CD14-positive monocyte (primary cell): ENCODE data around the gene DNAJC6. TPM values are rescaled to one million over a fixed set of nuclear protein-coding genes. Genes with fewer than 3 reads are reported as not detected.
A peak's percentile ranks its signal among the peaks of the same experiment; 100 is the strongest.

ENCODE experiments used
- DNase-seq, 3 donors: peaks; one replicate each; pipeline ENCODE4 v3.0.0-alpha.2; 2011 to 2022
- H2AFZ ChIP-seq: 2 replicates; pipeline ENCODE4 v1.6.0; 2012; ENCODE audit warnings: mild to moderate bottlenecking, low read depth, low read length, inconsistent platforms; ENCODE audit not compliant: insufficient read depth, poor library complexity, severe bottlenecking
- H3K27ac ChIP-seq, 2 donors: 1 replicate in 1 of 2; 2 replicates in 1 of 2; pipeline ENCODE4 v1.5.1; 2012 to 2013; ENCODE audit warnings: low read length in 2 of 2, control low read depth in 1 of 2, inconsistent platforms in 1 of 2, low read depth in 1 of 2, mild to moderate bottlenecking in 1 of 2
- H3K27me3 ChIP-seq, 2 donors: one replicate each; pipeline versions ENCODE4 v1.6.0 to v1.6.1; 2011 to 2013; ENCODE audit warnings: low read length in 2 of 2; ENCODE audit not compliant: control insufficient read depth in 2 of 2, insufficient read depth in 2 of 2
- H3K36me3 ChIP-seq, 2 donors: replicated peaks in 1 of 2; 1 replicate in 1 of 2; 2 replicates in 1 of 2; pipeline versions ENCODE4 v1.5.1 to v1.6.1; 2012 to 2013; ENCODE audit warnings: low read length in 2 of 2, control low read depth in 1 of 2, inconsistent platforms in 1 of 2, mild to moderate bottlenecking in 1 of 2; ENCODE audit not compliant: insufficient read depth in 2 of 2, control insufficient read depth in 1 of 2
- H3K4me1 ChIP-seq, 2 donors: 1 replicate in 1 of 2; 2 replicates in 1 of 2; pipeline versions ENCODE4 v1.5.1 to v1.6.1; 2012 to 2013; ENCODE audit warnings: low read length in 2 of 2, control low read depth in 1 of 2, inconsistent platforms in 1 of 2, mild to moderate bottlenecking in 1 of 2, moderate library complexity in 1 of 2; ENCODE audit not compliant: insufficient read depth in 2 of 2, control insufficient read depth in 1 of 2
- H3K4me2 ChIP-seq: replicated peaks from 2 replicates; pipeline ENCODE3; 2012; ENCODE audit warnings: low read length, moderate library complexity, mild to moderate bottlenecking; ENCODE audit not compliant: poor library complexity, severe bottlenecking; ENCODE audit errors: extremely low read depth
- H3K4me3 ChIP-seq, 3 experiments: fragments of 200-600 bp in 1 of 3; sonication (generic) in 1 of 3; replicated peaks in 1 of 3; 1 replicate in 2 of 3; 2 replicates in 1 of 3; pipeline ENCODE4 v1.5.1; 2011 to 2013; ENCODE audit warnings: low read length in 3 of 3, mild to moderate bottlenecking in 3 of 3, control low read depth in 2 of 3, low read depth in 2 of 3, inconsistent platforms in 1 of 3, moderate library complexity in 1 of 3
- H3K79me2 ChIP-seq: 2 replicates; pipeline ENCODE4 v1.6.0; 2012; ENCODE audit warnings: mild to moderate bottlenecking, control low read depth, inconsistent platforms, low read length, moderate library complexity; ENCODE audit not compliant: insufficient read depth
- H3K9ac ChIP-seq: 2 replicates; pipeline ENCODE4 v1.6.0; 2017; ENCODE audit warnings: low read length, mild to moderate bottlenecking; ENCODE audit not compliant: insufficient read depth, poor library complexity, severe bottlenecking
- H3K9me3 ChIP-seq, 2 donors: replicated peaks in 1 of 2; 1 replicate in 1 of 2; 2 replicates in 1 of 2; pipeline versions ENCODE4 v1.5.1 to v1.6.1; 2012 to 2013; ENCODE audit warnings: low read length in 2 of 2, control low read depth in 1 of 2; ENCODE audit not compliant: control insufficient read depth in 1 of 2, insufficient read depth in 1 of 2
- H4K20me1 ChIP-seq: 2 replicates; pipeline ENCODE4 v1.6.0; 2012; ENCODE audit warnings: mild to moderate bottlenecking, low read length, control low read depth, moderate library complexity; ENCODE audit not compliant: insufficient read depth
- H3K27ac Mint-ChIP-seq, 7 donors: one replicate each; pipeline ENCODE4 v1.8.0; 2020; ENCODE audit warnings: mild to moderate bottlenecking in 7 of 7, mixed read lengths in 7 of 7, moderate library complexity in 6 of 7, inconsistent platforms in 2 of 7
- H3K27me3 Mint-ChIP-seq, 3 donors: one replicate each; pipeline ENCODE4 v1.8.0; 2021 to 2022; ENCODE audit warnings: low read depth in 3 of 3, mild to moderate bottlenecking in 3 of 3, mixed read lengths in 3 of 3, moderate library complexity in 3 of 3, inconsistent platforms in 1 of 3
- H3K36me3 Mint-ChIP-seq, 2 donors: one replicate each; pipeline ENCODE4 v1.8.0; 2020; ENCODE audit warnings: mixed read lengths in 2 of 2, inconsistent platforms in 1 of 2, mild to moderate bottlenecking in 1 of 2
- H3K4me1 Mint-ChIP-seq: one replicate; pipeline ENCODE4 v1.8.0; 2020; ENCODE audit warnings: mild to moderate bottlenecking, mixed read lengths
- H3K4me3 Mint-ChIP-seq, 2 donors: one replicate each; pipeline ENCODE4 v1.8.0; 2020; ENCODE audit warnings: mild to moderate bottlenecking in 2 of 2, mixed read lengths in 2 of 2, moderate library complexity in 1 of 2
- H3K9me3 Mint-ChIP-seq, 7 donors: one replicate each; pipeline ENCODE4 v1.8.0; 2020 to 2022; ENCODE audit warnings: mixed read lengths in 7 of 7, mild to moderate bottlenecking in 6 of 7, moderate library complexity in 6 of 7, inconsistent platforms in 2 of 7
- CTCF ChIP-seq: fragments of 200-600 bp; IDR thresholded peaks from one replicate; pipeline ENCODE4 v1.8.0; 2022; ENCODE audit warnings: antibody characterized with exemption, mild to moderate bottlenecking
- WGBS: methylation state at CpG from one replicate; pipeline ENCODE4 v1.1.5; 2013; ENCODE audit warnings: missing lambda C conversion rate; ENCODE audit not compliant: insufficient coverage; 5-methylcytosine and 5-hydroxymethylcytosine counted together
- intact Hi-C, 2 donors: fragments of 100-400 bp; cut with micrococcal nuclease; formaldehyde crosslinking; loops; one replicate each; pipeline versions ENCODE4 v1.15.0 to v1.15.1; 2023
- polyA plus RNA-seq, 3 donors: library from polyadenylated mRNA; depleted of rRNA in 1 of 3; unstranded in 2 of 3; stranded (reverse) in 1 of 3; fragments of 300-500 nt in 2 of 3; fragments of >200 nt in 1 of 3; fragmentation: Illumina TruSeq in 2 of 3; gene quantifications; 1 replicate in 2 of 3; 2 replicates in 1 of 3; pipeline ENCODE4 v1.2.3, GENCODE V29; 2012 to 2021

Gene DNAJC6
- polyA plus RNA-seq, 3 donors: 0.05 TPM; not detected in 2

GRCh38 chr1:65319141-65319540 is 9.8 kb downstream of the DNAJC6 start:
- H3K4me3 Mint-ChIP-seq: no peak overlapping the region
- Histone ChIP-seq H2AFZ (no peak overlapping the region), H3K27me3 (no peaks in the 10 kb centered on the region), H3K27ac (no peak overlapping the region), H3K4me1 (no peaks in the 10 kb centered on the region), H4K20me1 (no peaks in the 10 kb centered on the region), H3K4me3 (no peak overlapping the region), H3K4me2 (no peak overlapping the region), H3K9ac (no peak overlapping the region), H3K36me3 (no peaks in the 10 kb centered on the region), H3K79me2 (no peaks in the 10 kb centered on the region), H3K9me3 (peaks cover 11 to 17% of the 10 kb centered on the region in 2 donors)
- H3K27ac Mint-ChIP-seq: no peak overlapping the region
- TF ChIP-seq CTCF: no peak
- intact Hi-C loops: no loop called here
- H3K27me3 Mint-ChIP-seq: peaks cover 0 to 3% (median 0%) of the 10 kb centered on the region in 3 donors
- no peak for DNase-seq
- no peaks in the 10 kb centered on the region for H3K36me3 Mint-ChIP-seq
- peaks cover 13 to 24% (median 18%) of the 10 kb centered on the region in 7 donors for H3K9me3 Mint-ChIP-seq
- H3K4me1 Mint-ChIP-seq: peaks cover 3% of the 10 kb centered on the region
- 100% methylated on average over 3 of the region's 3 CpGs for WGBS

GRCh38 chr1:65319754-65320153 is 10.4 kb downstream of the DNAJC6 start:
- intact Hi-C loops: no loop called here
- no peak overlapping the region for H3K27ac ChIP-seq
- TF ChIP-seq CTCF: no peak
- H3K36me3 ChIP-seq: no peaks in the 10 kb centered on the region
- no peak overlapping the region for H3K4me3 Mint-ChIP-seq
- no peak for DNase-seq
- H3K27me3 ChIP-seq: no peaks in the 10 kb centered on the region
- WGBS: 91% methylated on average over 1 of the region's 1 CpG
- peaks cover 15 to 24% (median 18%) of the 10 kb centered on the region in 7 donors for H3K9me3 Mint-ChIP-seq
- H2AFZ ChIP-seq: no peak overlapping the region
- no peaks in the 10 kb centered on the region for H3K4me1 ChIP-seq
- no peaks in the 10 kb centered on the region for H3K79me2 ChIP-seq
- peaks cover 0 to 4% (median 0%) of the 10 kb centered on the region in 3 donors for H3K27me3 Mint-ChIP-seq
- H3K9ac ChIP-seq: no peak overlapping the region
- no peak overlapping the region for H3K4me2 ChIP-seq
- no peak overlapping the region for H3K4me3 ChIP-seq
- peaks cover 11 to 17% of the 10 kb centered on the region in 2 donors for H3K9me3 ChIP-seq
- no peaks in the 10 kb centered on the region for H3K36me3 Mint-ChIP-seq
- peaks cover 3% of the 10 kb centered on the region for H3K4me1 Mint-ChIP-seq
- no peaks in the 10 kb centered on the region for H4K20me1 ChIP-seq
- H3K27ac Mint-ChIP-seq: peak overlapping the region in 1 of 7 donors; percentile 60
